Adipocyte (in vitro differentiated cells): Measurements from ENCODE around the gene FRMD8.

Experiments
- DNase-seq: peaks from one replicate; pipeline ENCODE4 v3.0.0-alpha.2; 2015; ENCODE audit warnings: low read depth
- H3K27me3 ChIP-seq: replicated peaks from 2 replicates; pipeline ENCODE4 v1.7.0; 2013; ENCODE audit warnings: mild to moderate bottlenecking, low read length, moderate library complexity; ENCODE audit not compliant: control insufficient read depth, insufficient read depth
- H3K36me3 ChIP-seq: 2 replicates; pipeline ENCODE4 v1.7.0; 2013; ENCODE audit warnings: low read length, mild to moderate bottlenecking, moderate library complexity; ENCODE audit not compliant: control insufficient read depth, insufficient read depth, severe bottlenecking
- H3K4me1 ChIP-seq: 2 replicates; pipeline ENCODE4 v1.7.0; 2013; ENCODE audit warnings: mild to moderate bottlenecking, low read length, moderate library complexity; ENCODE audit not compliant: control insufficient read depth, insufficient read depth
- H3K4me3 ChIP-seq: 2 replicates; pipeline ENCODE4 v1.7.0; 2013; ENCODE audit warnings: mild to moderate bottlenecking, low read length, moderate library complexity
- H3K9ac ChIP-seq: 2 replicates; pipeline ENCODE4 v1.7.0; 2013; ENCODE audit warnings: mild to moderate bottlenecking, low read length, moderate library complexity
- H3K9me3 ChIP-seq: 2 replicates; pipeline ENCODE4 v1.7.0; 2013; ENCODE audit warnings: mild to moderate bottlenecking, low read length, moderate library complexity; ENCODE audit not compliant: control insufficient read depth

FRMD8 gene

DNA sequence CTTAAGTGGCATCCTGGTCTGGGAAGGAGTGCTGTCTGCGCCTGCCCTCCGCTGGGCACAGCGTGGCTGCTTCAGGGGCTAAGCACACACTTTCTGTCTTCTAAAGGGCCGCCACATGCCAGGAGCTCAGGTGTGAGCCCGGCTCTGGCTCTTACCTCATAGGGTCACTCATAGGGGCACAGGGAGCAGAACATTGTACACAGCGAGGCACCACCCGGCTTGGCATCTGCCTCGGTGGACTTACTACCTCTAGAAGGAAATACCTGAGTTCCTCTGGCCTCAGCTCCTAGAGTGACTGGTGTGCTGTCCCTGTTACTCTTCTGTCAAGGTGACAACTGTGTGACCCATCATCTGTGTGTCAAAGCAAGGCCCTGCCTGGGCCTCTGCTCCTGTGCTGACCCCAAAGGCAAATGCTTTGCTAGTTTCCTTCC is 49.6 kb downstream of the FRMD8 start:
- Histone ChIP-seq H3K9me3 (no peaks in the 10 kb centered on the region), H3K4me3 (peak overlapping the region; percentile 77), H3K4me1 (peaks cover 40% of the 10 kb centered on the region), H3K9ac (peak overlapping the region; percentile 84), H3K27me3 (no peaks in the 10 kb centered on the region), H3K36me3 (peaks cover 72% of the 10 kb centered on the region)
- peak; percentile 14 for DNase-seq

DNA sequence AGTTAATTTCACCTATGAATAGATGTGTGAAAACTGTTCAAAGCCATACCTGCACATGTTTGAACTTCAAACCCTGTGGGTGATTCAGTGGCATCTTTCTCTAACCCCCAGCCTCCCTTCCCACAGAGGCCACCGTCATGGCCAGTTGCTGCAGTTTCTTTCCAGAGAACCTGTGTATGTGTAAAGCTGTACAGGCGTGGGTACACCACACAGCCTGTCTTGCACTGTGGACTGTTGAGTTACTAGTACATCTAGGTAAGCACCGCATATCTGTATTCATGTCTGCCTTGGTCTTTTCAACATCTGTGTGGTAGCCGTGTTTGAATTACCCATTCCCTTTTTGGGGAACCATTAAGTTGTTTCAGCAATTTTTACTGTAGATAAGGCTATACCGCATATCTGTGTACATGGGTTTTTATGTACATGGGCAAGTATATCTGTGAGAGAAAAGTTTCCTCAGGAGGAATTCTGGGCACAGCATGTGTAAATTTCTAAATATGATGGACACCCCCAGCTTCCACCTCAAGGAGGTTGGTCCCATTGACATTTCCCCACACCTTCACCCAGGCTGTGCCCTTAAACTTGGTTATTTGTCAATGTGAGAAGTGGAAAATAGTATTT is 50.1 kb downstream of the FRMD8 start:
- peak; percentile 10 for DNase-seq
- Histone ChIP-seq H3K4me1 (peaks cover 41% of the 10 kb centered on the region), H3K36me3 (peaks cover 72% of the 10 kb centered on the region)

DNA sequence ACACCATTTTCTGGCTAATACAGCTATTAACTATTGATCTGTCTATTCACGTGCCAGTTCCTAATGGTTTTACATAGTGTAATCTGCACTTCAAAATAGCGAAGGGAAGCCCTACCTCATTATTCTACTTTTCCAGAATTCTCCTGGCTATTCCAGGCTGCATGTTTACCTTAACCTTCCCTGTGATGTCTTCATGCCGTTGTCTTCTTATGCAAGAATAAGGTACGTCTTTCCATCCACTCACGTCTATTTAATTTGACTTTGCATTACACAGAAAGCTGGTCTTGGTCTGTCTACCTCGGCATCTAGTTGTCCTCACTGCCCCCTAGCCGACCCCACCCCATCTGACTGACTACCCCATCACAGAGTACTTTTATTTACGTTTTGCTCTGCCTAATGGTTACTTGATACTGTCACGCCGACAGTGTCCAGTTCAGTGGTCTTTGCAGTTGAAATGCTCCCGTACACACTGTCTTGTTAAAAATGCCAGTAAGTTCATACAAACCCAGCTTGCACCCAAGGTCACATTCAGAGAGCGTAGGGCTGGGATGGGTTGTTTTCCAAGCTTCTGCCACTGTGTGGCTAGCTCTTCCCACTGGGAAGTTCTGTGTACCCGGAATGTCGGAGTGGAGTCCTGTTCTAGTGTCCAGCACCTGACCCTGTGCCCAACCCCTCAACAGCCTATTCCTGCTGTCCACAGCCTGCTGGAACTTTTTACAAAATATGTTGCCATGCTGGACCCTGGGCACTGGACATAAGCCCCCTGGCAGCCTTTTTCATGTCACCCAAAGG is 51.2 kb downstream of the FRMD8 start:
- H3K9ac ChIP-seq, result peak overlapping the region; percentile 56
- H3K9me3 ChIP-seq, result no peaks in the 10 kb centered on the region
- H3K36me3 ChIP-seq, result peaks cover 66% of the 10 kb centered on the region
- H3K27me3 ChIP-seq, result no peaks in the 10 kb centered on the region
- peaks cover 49% of the 10 kb centered on the region for H3K4me1 ChIP-seq
- peak overlapping the region; percentile 31 for H3K4me3 ChIP-seq
- DNase-seq, result peak; percentile 17

More for the DNA sequence above, 50.1 kb downstream of the FRMD8 start:
- no peaks in the 10 kb centered on the region for H3K9me3 ChIP-seq
- no peaks in the 10 kb centered on the region for H3K27me3 ChIP-seq
- peak overlapping the region; percentile 77 for H3K4me3 ChIP-seq
- H3K9ac ChIP-seq, result peak overlapping the region; percentile 84

DNA sequence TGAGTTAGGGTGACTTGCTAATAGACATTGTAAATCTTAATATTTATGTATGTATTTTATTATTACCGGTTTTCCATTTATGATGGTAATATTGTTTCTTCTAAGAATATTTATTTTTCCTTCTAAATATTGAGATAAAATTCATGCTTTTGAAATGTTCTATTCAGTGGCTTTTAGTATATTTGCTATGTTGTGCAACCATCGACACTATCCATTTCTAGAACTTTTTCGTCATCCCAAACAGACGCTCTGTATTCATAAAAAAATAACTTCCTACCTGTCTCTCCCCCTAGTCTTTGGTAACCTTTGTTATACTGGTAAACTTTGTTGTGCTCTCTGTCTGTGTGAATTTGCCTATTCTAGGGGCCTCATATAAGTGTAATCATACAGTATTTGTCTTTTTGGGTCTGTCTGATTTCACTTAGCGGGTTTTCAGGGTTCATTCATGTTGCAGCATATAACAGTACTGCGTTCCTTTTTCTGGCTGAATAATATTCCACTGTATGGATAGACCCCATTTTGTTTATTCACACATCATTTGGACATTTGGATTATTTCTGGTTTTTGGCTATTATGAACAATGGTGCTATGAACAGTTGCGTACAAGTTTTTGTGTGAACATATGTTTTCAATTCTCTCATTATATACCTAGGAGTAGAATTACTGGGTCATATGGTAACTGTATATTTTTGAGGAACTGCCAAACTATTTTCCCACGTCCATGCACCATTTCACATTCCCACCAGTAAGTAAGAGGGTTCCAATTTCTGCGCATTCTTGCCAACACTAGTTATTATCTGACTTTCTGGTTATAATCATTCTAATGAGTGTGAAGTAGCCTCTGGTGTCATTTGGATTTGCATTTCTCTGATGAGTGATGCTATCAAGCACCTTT is 52.1 kb downstream of the FRMD8 start:
- Histone ChIP-seq H3K36me3 (peaks cover 71% of the 10 kb centered on the region), H3K9ac (peak overlapping the region; percentile 56), H3K4me1 (peaks cover 57% of the 10 kb centered on the region), H3K9me3 (no peaks in the 10 kb centered on the region), H3K4me3 (peak overlapping the region; percentile 31), H3K27me3 (no peaks in the 10 kb centered on the region)
- peak; percentile 48 for DNase-seq

DNA sequence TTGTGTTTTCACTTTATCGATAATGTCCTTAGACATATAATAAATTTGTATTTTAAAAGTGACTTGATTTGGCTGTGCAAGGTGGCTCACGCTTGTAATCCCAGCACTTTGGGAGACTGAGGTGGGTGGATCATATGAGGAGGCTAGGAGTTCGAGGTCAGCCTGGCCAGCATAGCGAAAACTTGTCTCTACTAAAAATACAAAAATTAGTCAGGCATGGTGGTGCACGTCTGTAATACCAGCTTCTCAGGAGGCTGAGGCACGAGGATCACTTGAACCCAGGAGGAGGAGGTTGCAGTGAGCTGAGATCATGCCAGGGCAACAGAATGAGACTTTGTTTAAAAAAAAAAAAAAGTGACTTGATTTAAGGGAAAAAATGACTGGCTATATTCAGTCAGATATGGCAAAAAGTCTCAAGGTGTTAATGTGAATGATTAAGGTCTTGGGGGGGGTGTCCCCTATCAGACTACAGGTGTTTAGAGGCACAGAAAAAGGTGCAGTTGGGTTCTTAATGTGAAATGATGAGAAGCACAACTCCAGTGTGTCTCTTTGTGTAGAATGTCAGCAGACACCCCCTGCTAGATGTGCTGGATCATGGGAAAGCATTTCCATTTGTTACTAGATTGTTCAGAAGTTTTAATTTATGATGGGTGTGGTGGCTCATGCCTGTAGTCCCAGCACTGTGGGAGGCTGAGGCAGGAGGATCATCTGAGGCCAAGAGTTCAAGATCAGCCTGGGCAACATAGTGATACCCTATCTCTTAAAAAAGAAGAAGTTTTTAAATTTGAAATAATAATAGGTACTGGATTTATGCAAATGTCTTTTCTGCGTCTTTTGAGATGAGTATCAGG is 53.1 kb downstream of the FRMD8 start:
- Histone ChIP-seq H3K4me1 (peaks cover 62% of the 10 kb centered on the region), H3K9me3 (no peaks in the 10 kb centered on the region), H3K9ac (peak overlapping the region; percentile 56), H3K36me3 (peaks cover 74% of the 10 kb centered on the region), H3K27me3 (no peaks in the 10 kb centered on the region), H3K4me3 (peak overlapping the region; percentile 31)
- peak; percentile 25 for DNase-seq

DNA sequence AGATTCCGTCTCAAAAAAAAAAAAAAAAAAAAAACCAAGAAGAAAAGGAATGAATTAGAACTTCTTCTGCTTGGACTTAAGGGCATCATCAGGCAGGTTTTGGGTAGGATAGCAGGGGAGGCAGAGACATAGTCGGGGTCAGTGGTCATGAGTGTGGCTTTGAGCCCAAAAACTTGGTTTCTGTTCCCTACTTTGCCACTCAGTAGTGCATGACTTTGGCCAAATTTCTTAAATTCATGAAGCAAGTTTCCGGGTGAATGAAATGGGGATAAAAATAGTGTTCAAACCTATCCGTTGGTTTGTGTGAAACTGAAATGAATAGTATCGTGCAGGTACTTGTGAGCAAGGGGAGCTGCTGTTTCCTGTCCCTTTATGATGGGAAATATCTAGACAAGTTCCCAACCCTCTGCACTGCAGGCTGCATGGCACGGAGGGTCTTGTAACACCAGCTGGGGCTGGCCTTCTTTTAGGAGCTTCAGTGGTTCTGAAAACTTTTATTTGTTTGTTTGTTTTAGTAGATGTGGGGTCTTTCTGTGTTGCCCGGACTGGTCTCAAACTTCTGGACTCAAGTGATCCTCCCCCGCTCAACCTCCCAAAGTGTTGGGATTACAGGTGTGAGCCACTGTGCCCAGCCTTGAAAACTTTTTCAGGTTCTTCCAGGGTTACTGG is 54.5 kb downstream of the FRMD8 start:
- Histone ChIP-seq H3K9ac (peak overlapping the region; percentile 75), H3K4me1 (peaks cover 65% of the 10 kb centered on the region), H3K36me3 (peaks cover 74% of the 10 kb centered on the region), H3K4me3 (peak overlapping the region; percentile 31), H3K27me3 (no peaks in the 10 kb centered on the region), H3K9me3 (no peaks in the 10 kb centered on the region)
- DNase-seq, result peak; percentile 26

DNA sequence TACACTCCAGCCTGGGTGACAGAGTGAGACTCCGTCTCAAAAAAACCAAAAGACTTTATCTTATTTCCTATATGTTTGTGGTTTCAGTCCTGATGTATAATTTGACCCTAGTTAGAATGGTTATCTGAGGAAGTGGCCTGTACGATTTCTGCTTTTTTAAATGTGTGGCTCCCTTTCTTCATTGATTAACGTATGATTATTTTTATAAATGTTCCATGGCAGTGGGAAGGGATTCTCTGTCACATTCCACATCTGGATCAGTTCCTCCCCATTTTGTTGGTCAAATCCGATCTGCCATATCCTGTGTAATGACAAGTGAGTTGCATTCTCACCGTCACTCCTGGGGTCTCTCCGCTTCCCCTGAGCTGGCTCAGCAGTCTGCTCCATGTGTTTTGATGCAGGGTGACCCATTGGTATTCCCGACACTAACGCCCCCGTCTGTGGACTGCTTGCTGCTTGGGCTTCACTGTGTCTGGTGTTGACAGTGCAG is 56.5 kb downstream of the FRMD8 start:
- Histone ChIP-seq H3K9me3 (no peaks in the 10 kb centered on the region), H3K9ac (peak overlapping the region; percentile 76), H3K27me3 (no peaks in the 10 kb centered on the region), H3K4me3 (peak overlapping the region; percentile 56), H3K4me1 (peaks cover 77% of the 10 kb centered on the region), H3K36me3 (peaks cover 69% of the 10 kb centered on the region)
- no peak for DNase-seq

DNA sequence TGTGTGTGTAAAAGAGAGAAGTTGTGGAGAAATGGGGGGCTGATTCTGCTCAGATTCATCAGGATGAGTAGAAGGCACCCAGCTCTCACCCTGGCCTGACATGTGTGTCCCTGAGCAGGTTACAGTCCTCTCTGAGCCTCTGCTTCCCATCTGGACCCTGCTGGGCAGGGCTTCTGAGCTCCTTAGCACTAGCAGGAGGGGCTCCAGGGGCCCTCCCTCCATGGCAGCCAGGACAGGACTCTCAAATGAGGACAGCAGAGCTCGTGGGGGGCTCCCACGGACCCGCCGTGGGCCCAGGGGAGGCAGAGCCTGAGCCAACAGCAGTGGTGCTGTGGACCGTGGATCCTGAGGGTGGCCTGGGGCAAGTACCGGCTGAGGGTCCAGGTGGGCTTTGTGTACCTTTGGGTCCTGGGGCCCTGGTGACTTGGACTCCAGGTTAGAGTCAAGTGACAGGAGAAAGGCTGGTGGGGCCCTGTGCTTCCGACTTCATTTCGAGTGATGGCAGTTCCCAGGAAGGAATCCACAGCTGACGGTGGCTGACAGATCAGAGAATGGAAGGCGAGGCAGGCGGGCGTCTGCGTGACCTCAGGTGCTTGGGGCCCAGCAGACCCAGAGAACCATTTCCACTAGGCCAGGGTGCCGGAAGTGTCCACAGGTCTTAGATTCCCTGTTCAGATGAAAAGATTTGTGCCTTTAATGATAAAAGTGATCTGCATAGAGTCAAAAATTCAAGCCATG is 58.0 kb downstream of the FRMD8 start:
- Histone ChIP-seq H3K9me3 (no peaks in the 10 kb centered on the region), H3K27me3 (no peaks in the 10 kb centered on the region), H3K36me3 (peaks cover 54% of the 10 kb centered on the region), H3K4me1 (peaks cover 80% of the 10 kb centered on the region), H3K4me3 (peak overlapping the region; percentile 56), H3K9ac (peak overlapping the region; percentile 76)
- DNase-seq, result no peak

DNA sequence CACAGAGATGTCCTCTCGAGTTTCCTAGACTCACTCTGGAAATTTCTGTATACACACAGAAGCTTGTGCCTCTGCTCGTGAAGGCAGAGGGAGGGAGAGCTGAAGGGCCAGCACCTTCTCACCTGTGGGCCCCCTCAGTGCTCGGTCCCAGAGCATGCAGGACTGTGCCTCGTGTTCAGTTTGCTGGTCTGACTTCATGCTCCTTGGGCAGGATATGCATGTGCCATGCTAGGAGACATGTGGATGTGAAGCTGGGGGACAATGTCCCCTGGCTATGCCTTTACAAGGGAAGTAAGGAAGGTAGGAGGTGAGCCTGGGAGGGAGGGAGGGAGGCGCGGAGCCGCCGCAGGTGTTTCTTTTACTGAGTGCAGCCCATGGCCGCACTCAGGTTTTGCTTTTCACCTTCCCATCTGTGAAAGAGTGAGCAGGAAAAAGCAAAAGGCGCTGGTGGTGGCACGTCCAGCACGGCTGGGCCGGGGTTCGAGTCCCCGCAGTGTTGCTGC is 58.7 kb downstream of the FRMD8 start:
- Histone ChIP-seq H3K36me3 (peaks cover 47% of the 10 kb centered on the region), H3K27me3 (no peaks in the 10 kb centered on the region), H3K9me3 (no peaks in the 10 kb centered on the region), H3K4me1 (peaks cover 74% of the 10 kb centered on the region), H3K4me3 (peak overlapping the region; percentile 56), H3K9ac (peak overlapping the region; percentile 76)
- DNase-seq, result peak; percentile 15
